GM19193 (cell line): ENCODE measurements around the gene SLC10A1.

ENCODE experiments used
- POLR2A ChIP-seq: IDR thresholded peaks from 4 replicates; pipeline ENCODE4 v1.6.1; 2011; ENCODE audit not compliant: insufficient read depth, insufficient read length; ENCODE audit errors: extremely low read depth

The SLC10A1 gene

DNA sequence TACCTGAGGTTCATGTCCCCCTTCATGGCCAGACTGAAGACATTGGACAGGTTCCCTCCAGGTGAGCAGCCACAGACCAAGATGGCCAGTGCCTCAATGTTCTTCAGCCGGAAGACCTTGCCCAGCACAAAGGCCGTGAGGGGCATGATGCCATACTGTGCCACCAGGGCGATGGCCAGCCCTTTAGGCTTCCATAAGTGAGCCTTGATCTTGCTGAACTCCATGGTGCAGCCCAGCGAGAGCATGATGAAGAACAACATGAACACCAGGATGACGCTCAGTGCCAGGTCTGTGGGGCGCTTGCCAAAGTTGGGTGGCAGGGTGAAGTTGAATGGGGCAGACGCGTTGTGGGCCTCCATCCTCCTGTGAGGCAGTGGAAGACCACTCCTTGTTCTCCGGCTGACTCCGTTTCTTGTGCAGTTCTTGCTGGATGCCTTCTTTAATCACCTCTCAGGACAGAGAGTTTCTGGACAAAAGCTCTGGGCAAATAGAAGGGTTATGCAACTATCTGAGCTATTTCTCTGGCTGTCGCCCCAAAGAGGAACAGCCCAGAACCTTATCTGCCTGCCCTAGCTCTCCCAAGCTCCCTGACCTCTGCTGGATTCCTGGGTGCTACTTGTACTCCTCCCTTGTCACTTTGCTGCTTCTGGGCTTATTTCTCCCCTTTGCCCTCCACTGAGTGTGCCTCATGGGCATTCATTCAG lies at the start of gene SLC10A1:
Gene SLC10A1 (minus strand): TSS at position 445 of the 704 bp plus-strand sequence. CDS start 86 bp downstream, at position 359.
- TF ChIP-seq POLR2A: no peak

DNA sequence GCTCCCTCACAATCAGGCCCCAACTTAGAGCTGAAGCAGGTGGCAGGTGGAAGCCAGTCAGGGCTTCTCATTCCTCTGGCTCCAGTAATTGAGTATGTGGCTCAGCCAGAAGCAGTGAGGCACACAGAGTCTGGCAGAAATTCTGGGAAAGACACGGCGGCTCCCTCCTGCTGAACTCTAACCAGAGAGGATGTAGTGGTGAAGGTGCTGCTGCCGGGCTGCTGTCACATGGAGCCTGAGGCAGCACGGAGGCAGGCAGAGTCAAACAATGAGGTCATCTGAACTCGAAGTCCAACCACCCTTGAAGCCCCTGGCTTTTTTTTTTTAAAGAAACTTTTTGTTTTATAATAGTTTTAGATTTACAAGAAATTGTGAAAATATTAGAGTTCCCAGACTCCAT lies 48.7 kb upstream of the SLC10A1 start:
- no peak for TF ChIP-seq POLR2A

DNA sequence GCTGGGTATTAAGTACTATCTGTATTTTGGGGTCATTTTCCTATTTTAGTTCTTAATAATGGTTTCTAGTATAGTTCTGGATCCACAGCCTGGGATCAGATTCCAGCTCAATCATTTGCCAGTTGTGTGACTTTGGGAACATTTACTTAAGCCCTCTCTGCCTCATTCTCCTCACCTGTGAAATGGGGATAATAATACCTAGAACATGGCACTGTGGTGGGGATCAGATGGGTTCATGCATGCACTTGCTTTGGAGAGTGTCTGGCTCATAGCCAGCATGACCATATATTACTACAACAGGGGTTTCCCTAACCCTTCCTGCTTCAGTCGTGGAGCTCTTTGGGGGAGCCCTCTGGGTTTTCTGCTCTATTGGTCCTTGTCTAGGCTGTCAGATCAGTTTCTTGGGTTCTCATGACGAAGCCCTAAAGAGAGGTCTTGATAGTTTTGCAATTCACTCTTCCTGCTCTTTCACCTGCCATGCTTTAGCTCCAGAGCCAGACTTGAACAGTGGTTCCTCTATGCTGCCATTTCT lies 48.1 kb upstream of the SLC10A1 start:
- TF ChIP-seq POLR2A: no peak

DNA sequence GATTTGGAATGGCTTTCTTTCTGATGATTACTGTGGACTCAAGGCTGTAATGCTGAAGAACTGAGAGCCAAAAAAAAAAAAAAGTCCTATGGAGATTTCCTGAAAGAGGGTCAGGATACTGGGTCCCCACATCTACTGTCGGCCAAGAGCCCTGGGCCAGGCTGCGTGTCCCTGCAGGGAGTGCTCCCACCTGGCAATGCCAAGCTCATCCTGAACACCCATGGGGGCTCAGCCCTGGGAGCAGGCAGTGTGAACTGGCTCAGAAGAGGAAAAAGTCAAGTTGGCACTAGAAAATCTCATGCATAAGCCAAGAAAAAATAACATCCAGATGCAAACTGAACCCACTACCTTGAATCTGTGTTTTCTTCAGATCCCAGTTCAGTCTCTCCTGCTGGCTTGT lies 47.1 kb upstream of the SLC10A1 start:
- TF ChIP-seq POLR2A: no peak

DNA sequence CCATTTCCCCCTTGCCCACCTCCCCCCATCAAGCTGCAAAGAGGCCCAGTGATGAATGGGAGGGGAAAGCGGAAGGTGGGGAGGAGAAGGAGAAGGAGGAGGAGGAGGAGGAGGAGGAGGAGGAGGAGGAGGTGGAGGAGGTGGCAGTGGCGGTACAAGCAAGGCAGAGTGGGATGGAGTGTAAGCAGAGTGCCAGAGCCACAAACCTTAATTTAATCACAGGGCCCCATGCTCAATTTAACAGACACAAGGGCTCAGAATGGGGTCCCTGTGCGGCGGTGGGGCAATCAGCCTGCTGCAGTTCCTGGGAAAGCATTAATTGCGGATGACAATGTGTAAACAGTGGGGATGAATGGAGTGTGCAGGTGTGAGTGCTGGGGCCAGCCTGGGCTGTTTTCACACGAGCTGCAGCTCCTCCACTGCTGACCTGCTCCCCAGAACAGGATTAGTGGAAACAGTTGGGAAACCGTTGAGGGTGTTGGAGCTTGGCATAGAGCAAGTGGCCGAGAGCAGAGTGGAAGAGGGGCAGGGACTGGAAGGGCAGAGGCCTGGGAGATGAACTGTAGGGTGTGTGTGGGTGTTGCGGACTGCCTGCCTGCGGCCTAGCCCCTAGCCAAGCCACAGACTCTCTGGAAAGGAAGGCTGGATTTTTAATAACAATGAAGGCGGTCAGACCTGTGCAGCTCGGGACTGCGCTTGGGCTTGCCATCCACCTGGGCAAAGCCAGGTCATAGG lies 45.8 kb upstream of the SLC10A1 start:
- no peak for TF ChIP-seq POLR2A

DNA sequence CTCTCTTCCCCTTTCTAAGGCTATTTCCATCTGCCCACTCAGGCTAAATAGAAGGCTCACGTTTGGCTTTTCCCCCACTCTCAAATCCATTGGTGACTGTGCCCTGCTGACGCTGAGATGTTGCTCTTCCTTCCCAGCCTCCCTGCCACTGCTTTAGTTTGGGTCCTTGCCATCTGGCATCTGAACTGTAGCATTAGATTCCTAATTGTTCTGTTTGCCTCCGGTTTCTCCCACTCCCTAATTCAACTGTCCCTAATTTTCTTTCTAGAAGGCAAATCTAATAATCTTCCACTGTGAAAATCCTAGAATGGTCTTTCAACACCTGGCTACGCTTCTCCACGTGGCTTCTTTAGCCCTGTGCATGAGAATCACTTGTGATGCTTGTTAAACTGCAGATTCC lies 44.6 kb upstream of the SLC10A1 start:
- no peak for TF ChIP-seq POLR2A

DNA sequence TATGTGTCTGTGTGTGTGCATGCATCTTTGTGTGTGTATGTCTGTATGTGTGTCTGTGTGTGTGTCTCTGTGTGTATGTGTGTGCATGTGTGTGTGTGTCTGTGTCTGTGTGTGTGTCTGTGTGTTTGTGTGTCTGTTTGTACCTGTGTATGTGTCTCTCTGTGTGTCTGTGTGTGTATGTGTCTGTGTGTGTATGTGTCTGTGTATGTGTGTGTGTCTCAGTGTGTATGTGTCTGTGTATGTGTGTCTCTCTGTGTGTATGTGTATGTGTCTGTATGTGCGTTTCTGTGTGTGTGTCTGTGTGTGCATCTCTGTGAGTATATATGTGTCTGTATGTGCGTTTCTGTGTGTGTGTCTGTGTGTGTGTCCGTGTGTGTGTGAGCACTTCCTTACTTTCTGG lies 42.6 kb upstream of the SLC10A1 start:
- no peak for TF ChIP-seq POLR2A

DNA sequence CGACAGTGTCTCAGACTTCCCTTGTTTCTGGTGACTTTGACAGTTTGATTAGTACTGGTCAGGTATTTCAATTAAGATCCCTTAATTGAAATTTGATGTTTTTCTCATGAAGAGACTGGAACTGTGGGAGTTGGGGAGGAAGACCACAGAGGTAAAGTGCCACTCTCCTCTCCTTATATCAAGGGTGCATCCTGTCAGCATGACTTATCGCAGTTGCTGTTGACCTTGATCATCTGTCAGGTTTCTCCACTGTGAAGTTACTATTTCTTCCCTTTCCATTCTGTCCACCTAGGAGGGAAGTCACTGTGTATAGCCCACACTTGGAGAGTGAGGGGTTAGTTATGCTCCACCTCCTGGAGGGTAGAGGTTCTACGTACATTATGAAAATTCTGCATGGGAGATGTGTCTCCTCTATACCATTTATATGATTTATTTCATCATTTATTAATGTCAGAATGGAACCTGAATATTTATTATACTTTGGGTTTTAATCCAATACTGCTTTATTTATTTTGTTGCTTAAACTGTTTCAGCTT lies 41.9 kb upstream of the SLC10A1 start:
- TF ChIP-seq POLR2A: no peak

DNA sequence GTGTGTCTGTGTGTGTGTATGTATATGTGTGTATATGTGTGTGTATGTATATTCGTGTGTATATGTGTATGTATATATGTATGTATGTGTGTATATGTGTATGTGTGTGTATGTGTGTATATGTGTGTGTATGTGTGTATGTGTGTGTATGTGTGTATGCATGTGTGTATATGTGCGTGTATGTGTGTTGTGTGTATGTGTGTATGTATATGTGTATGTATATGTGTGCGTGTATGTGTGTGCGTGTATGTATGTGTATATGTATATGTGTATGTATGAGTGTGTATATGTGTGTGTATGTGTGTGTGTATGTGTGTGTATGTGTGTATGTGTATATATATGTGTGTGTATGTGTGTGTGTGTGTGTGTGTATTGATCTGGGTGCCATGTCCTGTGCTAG lies 31.8 kb upstream of the SLC10A1 start:
- TF ChIP-seq POLR2A: no peak

DNA sequence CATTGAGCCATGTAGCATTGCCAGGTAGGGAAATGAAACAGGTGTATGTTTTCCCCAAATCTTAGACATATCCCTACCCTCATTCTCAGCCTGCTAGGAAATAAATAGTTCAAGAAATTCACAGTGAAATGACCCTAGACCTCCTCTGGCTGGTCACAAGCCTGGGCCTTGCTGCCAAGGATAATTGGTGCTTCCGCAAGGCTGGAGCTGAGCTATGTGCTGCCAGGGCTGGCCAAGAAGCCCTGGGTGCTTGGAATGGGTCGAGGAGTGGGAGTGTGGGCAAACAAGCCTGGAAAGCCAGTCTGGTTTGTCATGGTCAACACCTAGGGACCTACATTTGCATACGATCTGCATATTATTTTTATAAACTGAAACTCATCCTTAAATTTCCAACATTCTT lies 31.3 kb upstream of the SLC10A1 start:
- TF ChIP-seq POLR2A: no peak

DNA sequence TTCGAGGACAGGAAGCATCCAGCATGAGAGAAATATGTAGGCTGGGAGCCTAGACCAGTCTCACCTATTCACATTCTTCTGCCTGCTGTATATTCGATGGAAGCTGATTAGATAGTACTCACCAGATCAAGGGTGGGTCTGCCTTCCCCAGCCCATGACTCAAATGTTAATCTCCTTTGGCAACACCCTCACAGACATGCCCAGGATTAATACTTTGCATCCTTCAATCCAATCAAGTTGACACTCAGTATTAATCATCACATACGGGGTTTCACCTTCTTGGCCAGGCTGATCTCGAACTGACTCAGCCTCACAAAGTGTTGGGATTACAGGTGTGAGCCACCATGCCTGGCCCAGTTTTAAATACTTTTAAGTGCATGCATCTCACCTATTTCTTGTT lies 30.5 kb upstream of the SLC10A1 start:
- TF ChIP-seq POLR2A: no peak

DNA sequence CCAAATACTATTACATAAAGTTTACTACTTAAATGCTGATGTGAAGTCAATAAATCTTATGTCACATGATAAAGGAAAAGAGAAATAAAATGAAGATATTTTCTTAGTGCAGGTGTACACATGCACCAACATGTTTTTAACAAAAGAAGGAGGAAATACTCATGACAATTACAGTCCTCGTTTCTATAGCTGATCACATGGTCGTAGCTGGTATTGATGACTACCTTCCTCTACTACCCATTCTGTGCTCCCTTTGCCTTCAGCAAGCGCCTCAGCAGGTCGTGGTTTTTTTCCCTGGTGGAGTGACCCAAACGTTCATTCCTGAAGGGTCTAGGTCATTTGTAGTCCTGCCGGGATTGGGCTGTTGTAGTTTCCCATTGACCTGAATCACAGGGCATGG lies 25.4 kb upstream of the SLC10A1 start:
- TF ChIP-seq POLR2A: no peak

DNA sequence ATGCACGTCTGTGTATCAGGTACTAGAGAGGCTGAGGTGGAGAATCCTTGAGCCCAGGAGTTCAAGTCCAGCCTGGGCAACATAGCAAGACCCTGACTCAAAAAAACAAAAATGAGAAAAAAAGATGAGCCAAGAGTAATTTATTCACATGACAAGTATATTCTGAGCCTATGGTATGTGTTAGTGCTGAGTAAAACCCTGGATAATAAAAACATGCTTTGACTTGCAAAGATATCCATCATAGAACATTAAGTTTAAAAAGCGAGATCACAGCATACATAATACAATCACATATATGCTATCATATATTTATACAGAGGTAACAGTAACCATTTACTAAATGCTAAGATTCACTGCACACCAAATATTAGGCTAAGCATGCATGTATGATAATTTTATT lies 23.9 kb upstream of the SLC10A1 start:
- TF ChIP-seq POLR2A: no peak

DNA sequence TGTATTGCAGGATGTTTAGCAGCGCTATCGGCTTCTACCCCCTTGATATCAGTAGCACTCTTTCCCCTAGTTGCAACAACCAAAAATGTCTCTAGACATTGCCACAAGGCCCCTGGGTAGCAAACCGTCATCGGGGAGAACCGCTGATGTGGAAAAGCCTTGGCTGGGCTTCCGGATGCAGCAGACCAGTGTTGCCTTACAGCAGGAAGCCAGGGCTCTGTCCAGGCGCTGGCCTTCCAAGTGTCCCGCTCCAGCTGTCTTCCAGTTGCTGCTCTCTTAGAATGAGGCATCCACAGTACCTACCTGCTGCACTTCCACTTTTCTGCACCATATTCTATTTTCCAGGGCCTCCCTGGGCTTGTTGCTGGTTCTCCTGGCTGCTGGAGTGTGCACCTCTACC lies 22.6 kb upstream of the SLC10A1 start:
- no peak for TF ChIP-seq POLR2A

DNA sequence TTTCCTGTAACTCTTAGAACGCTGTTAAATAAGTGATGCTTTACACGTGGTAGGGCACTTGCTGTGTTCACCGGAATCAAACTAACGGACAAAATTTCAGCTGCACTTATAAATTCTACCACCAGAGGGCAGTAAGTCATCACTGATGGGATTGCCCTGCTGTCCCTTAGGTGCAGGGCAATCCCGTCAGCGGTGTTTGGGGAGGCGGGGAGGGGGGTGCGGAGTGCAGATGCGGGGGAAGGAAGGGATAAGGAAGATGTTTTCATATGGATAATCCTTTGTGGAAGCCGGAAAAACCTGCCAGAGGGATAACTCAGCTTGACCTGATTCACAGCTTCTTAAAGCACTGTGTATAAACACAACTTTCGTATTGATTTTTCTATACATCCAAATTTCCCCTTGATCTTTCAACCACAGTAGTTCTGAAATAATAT lies 21.7 kb upstream of the SLC10A1 start:
- TF ChIP-seq POLR2A: no peak

DNA sequence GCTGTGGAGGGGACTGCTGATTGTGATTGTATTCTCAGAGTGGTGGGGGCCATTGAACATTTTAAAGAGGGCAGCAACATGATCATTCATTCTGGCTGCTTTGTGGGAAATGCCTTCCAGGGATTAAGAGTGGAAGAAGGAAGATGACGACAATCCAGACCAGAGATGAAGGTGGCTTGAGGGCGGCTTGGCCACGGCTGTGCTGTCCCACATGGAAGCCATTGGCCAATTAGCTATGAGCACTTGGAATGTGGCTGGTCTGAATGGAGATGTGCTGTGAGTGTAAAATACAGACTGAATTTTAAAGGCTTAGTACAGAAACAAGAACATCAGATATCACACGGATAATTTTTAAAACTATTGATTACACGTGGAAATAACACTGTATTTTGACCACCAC lies 19.2 kb upstream of the SLC10A1 start:
- no peak for TF ChIP-seq POLR2A
